GM18507 (cell line): ENCODE results near the gene MTIF2.
"Not testable (repeated sequence)": the region's sequence is repeated elsewhere in the genome, so short reads cannot be mapped to it uniquely, and the experiment has no call there.

ENCODE experiments used
- DNase-seq: peaks from one replicate; pipeline ENCODE4 v3.0.0; 2011; ENCODE audit warnings: low read depth; ENCODE audit not compliant: insufficient read length; ENCODE audit errors: extremely low spot score
- FAIRE-seq: peaks from 2 replicates; lab custom pipeline; 2011; peaks lifted over from hg19 to GRCh38; lab: Jason Lieb, UNC

The MTIF2 gene

GRCh38 chr2:55213822-55214221 lies 55.2 kb downstream of the MTIF2 start:
- DNase-seq (no peak), FAIRE-seq (no peak)

- DNase-seq (no peak), FAIRE-seq (no peak)
These were observed 64.1 kb downstream of the MTIF2 start for GRCh38 chr2:55204950-55205349.

- DNase-seq (no peak), FAIRE-seq (no peak)
These were observed 64.5 kb downstream of the MTIF2 start for GRCh38 chr2:55204536-55204935.

GRCh38 chr2:55200416-55200815 lies 68.6 kb downstream of the MTIF2 start:
- FAIRE-seq (no peak), DNase-seq (no peak)

- DNase-seq (no peak), FAIRE-seq (no peak)
These were observed 72.5 kb downstream of the MTIF2 start for GRCh38 chr2:55196526-55196925.

GRCh38 chr2:55191888-55192287 lies 77.1 kb downstream of the MTIF2 start:
- not testable (repeated sequence) for FAIRE-seq, DNase-seq

- not testable (repeated sequence) for DNase-seq, FAIRE-seq
These were observed 82.2 kb downstream of the MTIF2 start for GRCh38 chr2:55186837-55187236.
